OCI-LY3 (cell line): ENCODE data around the gene HNRNPH1.
"Not testable (repeated sequence)": the region's sequence is repeated elsewhere in the genome, so short reads cannot be mapped to it uniquely, and the experiment has no call there.

Experiments
- H2AFZ ChIP-seq: fragments of 200-600, 300-600 bp; shearing (Covaris generic); 2 replicates; pipeline ENCODE4 v1.6.0; 2014; ENCODE audit warnings: antibody characterized with exemption, low read depth, low read length
- H3K27ac ChIP-seq: fragments of 200-600, 300-600 bp; sonication (generic); 2 replicates; pipeline ENCODE4 v1.5.1; 2014; ENCODE audit warnings: mild to moderate bottlenecking, low read length, moderate library complexity, mixed read lengths
- H3K27me3 ChIP-seq: fragments of 200-600, 300-600 bp; sonication (generic); 2 replicates; pipeline ENCODE4 v1.6.1; 2014; ENCODE audit warnings: low read depth, low read length, mixed read lengths
- H3K36me3 ChIP-seq: fragments of 200-600, 300-600 bp; sonication (generic); replicated peaks from 2 replicates; pipeline ENCODE3; 2014; ENCODE audit warnings: low read depth, low read length, mixed read lengths
- H3K4me1 ChIP-seq: fragments of 300-600, 200-600 bp; sonication (generic); 2 replicates; pipeline ENCODE4 v1.6.1; 2014; ENCODE audit warnings: low read length, mixed read lengths
- H3K4me2 ChIP-seq: fragments of 200-600, 300-600 bp; sonication (generic); 2 replicates; pipeline ENCODE4 v1.6.1; 2014; ENCODE audit warnings: low read length, mixed read lengths
- H3K4me3 ChIP-seq: fragments of 300-600, 200-600 bp; sonication (generic); 2 replicates; pipeline ENCODE4 v1.5.1; 2014; ENCODE audit warnings: antibody characterized with exemption, mild to moderate bottlenecking, low read length, moderate library complexity
- H3K79me2 ChIP-seq: fragments of 300-600, 200-600 bp; shearing (Covaris generic); 2 replicates; pipeline ENCODE4 v1.6.1; 2014; ENCODE audit warnings: mild to moderate bottlenecking, low read length, mixed read lengths
- H3K9ac ChIP-seq: fragments of 300-600, 200-600 bp; shearing (Covaris generic); 2 replicates; pipeline ENCODE4 v1.6.0; 2014; ENCODE audit warnings: mild to moderate bottlenecking, low read length, moderate library complexity
- H3K9me3 ChIP-seq: fragments of 200-600, 300-600 bp; shearing (Covaris generic); 2 replicates; pipeline ENCODE4 v1.6.1; 2014; ENCODE audit warnings: low read length, mixed read lengths; ENCODE audit not compliant: insufficient read depth
- H4K20me1 ChIP-seq: fragments of 200-600, 300-600 bp; sonication (generic); 2 replicates; pipeline ENCODE4 v1.6.1; 2016; ENCODE audit warnings: low read length, mixed read lengths; ENCODE audit not compliant: insufficient read depth
- CTCF ChIP-seq: fragments of 200-600, 300-600 bp; sonication (generic); IDR thresholded peaks from 2 replicates; pipeline ENCODE4 v1.5.1; 2014; ENCODE audit warnings: antibody characterized with exemption, low read length, low read depth
- EZH2phosphoT487 ChIP-seq: fragments of 200-600 bp; shearing (Covaris generic); IDR thresholded peaks from 2 replicates; pipeline ENCODE4 v1.6.1; 2018; ENCODE audit warnings: antibody characterized with exemption, mixed run types, low read depth

HNRNPH1 gene

GRCh38 chr5:179649166-179649703 is 25.8 kb upstream of the HNRNPH1 start:
- H3K27me3 ChIP-seq, H3K79me2 ChIP-seq, H3K36me3 ChIP-seq, H2AFZ ChIP-seq, H3K9me3 ChIP-seq, H4K20me1 ChIP-seq, H3K4me3 ChIP-seq, H3K4me1 ChIP-seq, H3K27ac ChIP-seq, H3K9ac ChIP-seq, H3K4me2 ChIP-seq: not testable (repeated sequence)

DNA sequence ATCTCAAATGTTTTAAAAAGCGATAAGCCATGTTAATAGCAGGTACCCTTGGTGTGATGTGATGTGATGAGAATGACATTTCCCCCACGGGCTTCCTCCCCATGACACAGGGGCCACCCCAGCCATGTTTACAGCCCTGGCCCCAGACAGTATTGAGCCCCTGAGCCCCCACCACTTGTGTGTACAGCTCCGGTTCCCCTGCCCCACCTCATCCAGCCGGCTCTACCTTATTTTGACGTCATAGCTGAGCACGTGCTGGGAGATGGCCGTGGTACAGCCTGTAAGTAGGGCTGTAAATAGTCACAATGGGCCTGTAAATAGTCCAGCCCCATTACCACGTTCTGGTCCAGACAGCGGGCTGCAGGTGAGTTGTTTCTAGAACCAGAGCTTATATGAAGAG is 24.9 kb upstream of the HNRNPH1 start:
- Histone ChIP-seq H3K9ac (no peak overlapping the region), H3K4me2 (no peak overlapping the region), H3K79me2 (no peaks in the 10 kb centered on the region), H3K36me3 (no peaks in the 10 kb centered on the region), H4K20me1 (no peaks in the 10 kb centered on the region), H3K27me3 (no peaks in the 10 kb centered on the region), H3K4me1 (no peaks in the 10 kb centered on the region), H3K27ac (no peak overlapping the region), H2AFZ (no peak overlapping the region), H3K9me3 (no peaks in the 10 kb centered on the region), H3K4me3 (no peak overlapping the region)
- TF ChIP-seq EZH2phosphoT487 (no peak), CTCF (no peak)

DNA sequence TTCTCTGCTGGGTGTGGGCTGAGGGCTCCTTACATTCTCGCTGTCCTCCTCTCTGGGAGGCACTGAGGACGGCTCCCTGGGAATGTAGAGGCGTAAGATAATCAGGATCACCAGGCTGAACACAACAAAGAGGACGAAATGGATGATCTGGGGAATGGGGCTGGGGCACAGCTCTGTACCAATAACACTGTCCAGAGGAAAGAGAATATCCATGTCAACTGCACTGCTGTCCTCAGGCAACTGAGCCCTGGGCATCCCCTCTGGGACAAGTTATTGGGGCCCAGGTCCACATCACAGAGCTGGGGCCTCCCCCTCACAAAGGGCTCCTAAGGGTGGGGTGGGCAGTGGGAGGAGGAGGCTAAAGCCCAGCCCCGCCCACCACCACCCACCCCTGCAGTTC is 21.3 kb upstream of the HNRNPH1 start:
- not testable (repeated sequence) for H3K9me3 ChIP-seq, H3K36me3 ChIP-seq, H3K79me2 ChIP-seq, H3K9ac ChIP-seq, H3K27ac ChIP-seq, H3K4me2 ChIP-seq, H3K27me3 ChIP-seq, H2AFZ ChIP-seq, H3K4me1 ChIP-seq, H4K20me1 ChIP-seq, H3K4me3 ChIP-seq

- H3K9ac ChIP-seq, H3K4me2 ChIP-seq, H3K36me3 ChIP-seq, H3K4me1 ChIP-seq, H3K4me3 ChIP-seq, H3K27me3 ChIP-seq, H3K79me2 ChIP-seq, H3K27ac ChIP-seq, H2AFZ ChIP-seq, H4K20me1 ChIP-seq, H3K9me3 ChIP-seq: not testable (repeated sequence)
Measured at GRCh38 chr5:179643141-179643920, 19.9 kb upstream of the HNRNPH1 start.

GRCh38 chr5:179642626-179643025 is 19.2 kb upstream of the HNRNPH1 start:
- H3K9me3 ChIP-seq, H3K4me3 ChIP-seq, H3K27ac ChIP-seq, H3K27me3 ChIP-seq, H4K20me1 ChIP-seq, H2AFZ ChIP-seq, H3K9ac ChIP-seq, H3K79me2 ChIP-seq, H3K4me2 ChIP-seq, H3K4me1 ChIP-seq, H3K36me3 ChIP-seq: not testable (repeated sequence)

DNA sequence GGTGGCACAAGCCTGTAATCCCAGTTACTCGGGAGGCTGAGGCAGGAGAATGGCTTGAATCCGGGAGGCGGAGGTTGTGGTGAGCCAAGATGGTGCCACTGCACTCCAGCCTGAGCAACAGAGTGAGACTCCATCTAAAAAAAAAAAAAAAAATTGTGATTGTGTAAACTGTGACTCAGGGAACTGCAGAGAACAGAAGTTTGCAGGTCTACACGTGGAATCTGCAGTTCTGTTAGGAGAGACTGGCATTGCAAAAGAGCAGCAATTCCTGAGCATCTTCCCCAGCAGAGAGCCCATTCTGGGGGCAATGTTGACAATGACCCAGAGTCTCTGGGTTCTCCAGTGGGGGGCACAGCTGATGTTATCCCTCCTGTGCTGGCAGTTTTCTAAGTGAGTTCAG is 18.3 kb upstream of the HNRNPH1 start:
- not testable (repeated sequence) for H3K36me3 ChIP-seq, H3K9ac ChIP-seq, H2AFZ ChIP-seq, H3K4me2 ChIP-seq, H3K4me1 ChIP-seq, H3K79me2 ChIP-seq, H3K27ac ChIP-seq, H3K27me3 ChIP-seq, H4K20me1 ChIP-seq, H3K4me3 ChIP-seq, H3K9me3 ChIP-seq

DNA sequence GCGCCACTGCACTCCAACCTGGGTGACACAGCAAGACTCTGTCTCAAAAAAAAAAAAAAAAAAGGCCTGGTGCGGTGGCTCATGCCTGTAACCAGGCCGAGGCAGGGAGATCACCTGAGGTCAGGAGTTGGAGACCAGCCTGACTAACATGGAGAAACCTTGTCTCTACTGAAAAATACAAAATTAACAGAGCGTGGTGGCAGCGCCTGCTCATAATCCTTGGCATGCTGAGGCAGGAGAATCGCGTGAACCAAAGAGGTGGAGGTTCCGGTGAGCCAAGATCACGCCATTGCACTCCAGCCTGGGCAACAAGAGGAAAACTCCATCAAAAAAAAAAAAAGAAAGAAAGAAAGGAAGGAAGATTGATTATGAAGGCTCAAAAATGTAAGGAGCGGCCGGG is 15.8 kb upstream of the HNRNPH1 start:
- not testable (repeated sequence) for H3K27ac ChIP-seq, H3K9me3 ChIP-seq, H3K9ac ChIP-seq, H3K79me2 ChIP-seq, H3K4me3 ChIP-seq, H3K27me3 ChIP-seq, H3K36me3 ChIP-seq, H3K4me1 ChIP-seq, H4K20me1 ChIP-seq, H3K4me2 ChIP-seq, H2AFZ ChIP-seq

DNA sequence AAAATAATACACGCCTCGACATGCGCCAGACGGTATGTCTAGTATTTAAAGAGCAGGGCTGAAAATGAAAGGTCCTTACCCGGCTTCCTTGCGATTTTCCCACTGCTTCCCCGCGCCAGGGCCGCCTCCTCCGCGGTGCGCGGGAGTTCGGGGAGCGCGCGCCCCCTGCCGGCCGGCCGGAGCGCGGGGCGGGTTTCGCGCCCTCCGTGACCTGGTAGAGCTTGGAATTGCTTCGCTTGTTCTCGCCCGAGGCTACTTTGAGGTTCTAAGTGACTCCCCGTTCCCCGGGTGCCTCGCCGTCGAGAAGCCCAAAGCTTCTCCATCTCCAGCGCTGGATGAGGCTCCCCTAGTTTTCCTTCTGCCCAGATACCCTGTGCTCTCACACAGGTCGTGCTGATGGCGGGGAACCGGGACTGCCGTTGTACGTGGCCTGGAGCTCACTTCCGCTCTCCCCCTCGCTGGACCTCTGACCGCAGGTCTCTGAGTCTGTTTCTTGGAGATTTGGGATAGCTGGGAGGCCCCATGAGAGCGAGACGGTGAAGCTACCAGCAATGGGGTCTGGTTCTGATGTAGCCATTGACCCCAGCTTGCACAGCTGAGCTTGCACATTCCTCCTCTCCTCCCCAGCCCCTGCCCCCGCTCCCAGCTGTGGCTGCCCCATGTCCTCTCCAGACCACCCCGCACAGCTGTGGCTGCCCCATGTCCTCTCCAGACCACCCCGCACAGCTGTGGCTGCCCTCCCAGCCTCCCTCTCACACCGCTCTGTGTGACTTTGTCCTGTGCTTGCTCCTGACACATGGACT is 11.1 kb upstream of the HNRNPH1 start:
- not testable (repeated sequence) for H3K79me2 ChIP-seq, H3K4me3 ChIP-seq, H3K9ac ChIP-seq, H3K9me3 ChIP-seq, H2AFZ ChIP-seq, H4K20me1 ChIP-seq, H3K4me1 ChIP-seq, H3K4me2 ChIP-seq, H3K27ac ChIP-seq, H3K27me3 ChIP-seq, H3K36me3 ChIP-seq
